ENCODE results near the gene UBE2J1.
A peak's percentile ranks its signal among the peaks of the same experiment; 100 is the strongest.

Gene UBE2J1

GRCh38 chr6:89297695-89298351, 54.7 kb downstream of the UBE2J1 start (continued):
- TF ChIP-seq ZNF692 (tag by site-specific recombination; IDR thresholded peaks at IDR 0.05) (peak; percentile 42; the same call in 1 of the 2 replicates), ZNF596 (tag by site-specific recombination; IDR thresholded peaks at IDR 0.05) (no peak), ZBTB49 (tag by site-specific recombination; IDR thresholded peaks at IDR 0.05; ENCODE audit: low read depth) (no peak)

- CTCF ChIA-PET = interaction anchor here (1.0 kb wide), 1 partner anchor 14 kb away, joined by 3 read pairs; no protein-coding TSS in a partner anchor
- TF ChIP-seq ZNF223 (tag by site-specific recombination; IDR thresholded peaks at IDR 0.05) (no peak), ZNF558 (tag by site-specific recombination; IDR thresholded peaks at IDR 0.05) (no peak), ZNF2 (tag by site-specific recombination; IDR thresholded peaks at IDR 0.05) (no peak), YY1 (tag by site-specific recombination; IDR thresholded peaks at IDR 0.05) (no peak), ZNF768 (tag by site-specific recombination; IDR thresholded peaks at IDR 0.05) (no peak), AEBP2 (tag by site-specific recombination; IDR thresholded peaks at IDR 0.05; ENCODE audit: borderline replicate concordance) (no peak), ZBTB49 (tag by site-specific recombination; IDR thresholded peaks at IDR 0.05; ENCODE audit: low read depth) (no peak), ZNF610 (tag by site-specific recombination; IDR thresholded peaks at IDR 0.05; ENCODE audit: borderline replicate concordance) (no peak), ZNF362 (tag by site-specific recombination; IDR thresholded peaks at IDR 0.05) (no peak), ZNF600 (tag by site-specific recombination; IDR thresholded peaks at IDR 0.05) (no peak), ZNF274 (IDR thresholded peaks at IDR 0.05; ENCODE audit: low read length) (no peak), ZNF274 (tag by site-specific recombination; IDR thresholded peaks at IDR 0.05; ENCODE audit: borderline replicate concordance) (no peak), ZNF664 (tag by site-specific recombination; IDR thresholded peaks at IDR 0.05) (no peak), ZNF747 (tag by site-specific recombination; IDR thresholded peaks at IDR 0.05) (no peak), SP2 (tag by site-specific recombination; IDR thresholded peaks at IDR 0.05) (no peak), ZNF266 (tag by site-specific recombination; IDR thresholded peaks at IDR 0.05; ENCODE audit: low read depth) (no peak), ZNF473 (tag by site-specific recombination; IDR thresholded peaks at IDR 0.05) (no peak), ZNF843 (tag by site-specific recombination; IDR thresholded peaks at IDR 0.05) (no peak), ZBTB26 (tag by site-specific recombination; optimal IDR thresholded peaks at IDR 0.05) (no peak)
- H3K9me3 ChIP-seq (ENCODE audit: control insufficient read depth, insufficient read depth, low read depth, low read length) = no peaks in the 10 kb centered on the region
- POLR2A ChIA-PET = no interaction called here
- H3K36me3 ChIP-seq (ENCODE audit: control insufficient read depth in 2 of 2, insufficient read depth in 1 of 2, low read length in 2 of 2) = no peaks in the 10 kb centered on the region
- no peak overlapping the region for H3K4me3 ChIP-seq (ENCODE audit: low read depth, low read length)
- H3K4me1 ChIP-seq (ENCODE audit: control insufficient read depth, insufficient read depth, low read length) = peaks cover 17% of the 10 kb centered on the region; the same call in 1 of the 2 replicates
- no peak overlapping the region for H3K27ac ChIP-seq (ENCODE audit: extremely low read depth, low read depth, low read length)
Measured at GRCh38 chr6:89295981-89296380, 56.5 kb downstream of the UBE2J1 start.

Measured in HEK293 (cell line).